Breast epithelium (tissue), 4 donors: ENCODE data around the gene NLGN2. TPM values are rescaled to one million over a fixed set of nuclear protein-coding genes. Genes with fewer than 3 reads are reported as not detected.

Source experiments
- DNase-seq, 2 donors: peaks; one replicate each; pipeline ENCODE4 v3.0.0-alpha.2; 2019; ENCODE audit warnings: low spot score in 2 of 2
- H3K27ac ChIP-seq, 2 donors: fragments of 200-600 bp; sonication (generic) in 1 of 2; one replicate each; pipeline ENCODE4 v1.5.1; 2016 to 2019; ENCODE audit warnings: mild to moderate bottlenecking in 1 of 2
- H3K27me3 ChIP-seq, 2 donors: fragments of 200-600 bp; sonication (generic) in 1 of 2; one replicate each; pipeline versions ENCODE4 v1.5.1 to v1.6.0; 2017 to 2019; ENCODE audit warnings: control low read depth in 1 of 2, mild to moderate bottlenecking in 1 of 2
- H3K36me3 ChIP-seq: fragments of 200-600 bp; one replicate; pipeline ENCODE4 v1.5.1; 2019
- H3K4me1 ChIP-seq, 2 donors: fragments of 200-600 bp; sonication (generic); one replicate each; pipeline ENCODE4 v1.5.1; 2016 to 2019; ENCODE audit warnings: control low read depth in 1 of 2
- H3K4me3 ChIP-seq, 3 donors: fragments of 200-600 bp; sonication (generic); 1 replicate in 2 of 3; 2 replicates in 1 of 3; pipeline ENCODE4 v1.5.1; 2016 to 2019; ENCODE audit warnings: mild to moderate bottlenecking in 3 of 3, moderate library complexity in 2 of 3
- H3K9me3 ChIP-seq, 2 donors: fragments of 200-600 bp; sonication (generic) in 1 of 2; one replicate each; pipeline ENCODE4 v1.5.1; 2016 to 2019; ENCODE audit warnings: control low read depth in 1 of 2
- POLR2A ChIP-seq: fragments of 450-650 bp; IDR thresholded peaks from one replicate; pipeline ENCODE4 v1.6.1; 2016; ENCODE audit warnings: antibody characterized with exemption, mild to moderate bottlenecking, moderate library complexity
- POLR2AphosphoS5 ChIP-seq, 3 donors: sonication (generic); formaldehyde crosslinking; IDR thresholded peaks; one replicate each; pipeline ENCODE4 v1.6.1; 2017; ENCODE audit warnings: antibody characterized with exemption in 3 of 3
- intact Hi-C: fragments of 100-400 bp; cut with DNase I; formaldehyde crosslinking; loops from one replicate; pipeline ENCODE4 v1.15.1; 2023; ENCODE audit warnings: low total_unique reads
- total RNA-seq, 3 donors: library from RNA; depleted of rRNA; stranded (reverse); fragments of >200 nt; gene quantifications; one replicate each; pipeline ENCODE4 v1.1.0, GENCODE V29; 2016
- TF ChIP-seq, protein P1 (sequence below), 3 donors: fragments of 450-650 bp; IDR thresholded peaks; one replicate each; pipeline ENCODE4 v1.5.1; 2016 to 2017; ENCODE audit warnings: antibody characterized with exemption in 3 of 3, mild to moderate bottlenecking in 3 of 3, moderate library complexity in 3 of 3

NLGN2 gene
- total RNA-seq, 3 donors from 2014 or later = 6.7 to 13.1 (median 8.3) TPM

DNA sequence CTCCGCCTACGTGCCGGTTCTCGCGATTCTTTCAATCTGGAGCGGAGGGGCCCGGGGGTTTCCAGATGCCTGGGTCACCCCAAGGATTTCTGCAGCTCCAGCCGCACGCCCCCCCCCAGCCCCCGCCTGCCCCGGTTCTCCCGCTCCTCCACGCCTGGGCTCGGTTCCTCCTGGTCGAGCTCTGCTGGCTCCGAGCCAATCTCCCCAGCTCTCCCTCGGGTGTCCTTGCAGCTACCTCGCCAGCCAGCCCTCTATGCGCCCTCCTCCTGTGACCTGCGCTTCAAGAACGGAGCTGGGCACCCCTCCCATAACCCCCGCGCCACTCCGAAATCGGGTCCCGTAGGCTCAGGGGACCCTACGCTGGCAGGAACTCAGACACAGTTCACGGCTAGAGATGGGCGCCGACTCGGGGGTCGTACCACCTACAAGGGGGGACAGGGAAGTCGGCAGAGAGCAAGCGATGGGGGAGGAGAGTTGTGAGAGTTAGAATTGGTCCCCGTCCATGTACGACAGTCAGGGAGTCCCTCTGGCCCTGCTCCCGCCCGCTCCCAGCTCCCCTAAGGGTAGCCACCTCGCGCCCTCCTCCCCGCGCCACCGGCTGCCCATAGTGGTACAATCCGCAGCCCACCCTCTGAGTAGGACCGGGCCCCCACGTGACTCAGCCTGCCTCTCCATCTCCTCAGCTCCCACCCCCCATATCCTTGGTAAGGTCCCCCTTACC, 32.6 kb downstream of the NLGN2 start:
- intact Hi-C loops = no loop called here
- H3K9me3 ChIP-seq = no peaks in the 10 kb centered on the region
- H3K4me1 ChIP-seq = peaks cover 8 to 21% of the 10 kb centered on the region in 2 donors
- H3K4me3 ChIP-seq = peak overlapping the region; percentile 38 to 81 (median 57)
- H3K27me3 ChIP-seq = no peaks in the 10 kb centered on the region
- TF ChIP-seq, protein P1, sequence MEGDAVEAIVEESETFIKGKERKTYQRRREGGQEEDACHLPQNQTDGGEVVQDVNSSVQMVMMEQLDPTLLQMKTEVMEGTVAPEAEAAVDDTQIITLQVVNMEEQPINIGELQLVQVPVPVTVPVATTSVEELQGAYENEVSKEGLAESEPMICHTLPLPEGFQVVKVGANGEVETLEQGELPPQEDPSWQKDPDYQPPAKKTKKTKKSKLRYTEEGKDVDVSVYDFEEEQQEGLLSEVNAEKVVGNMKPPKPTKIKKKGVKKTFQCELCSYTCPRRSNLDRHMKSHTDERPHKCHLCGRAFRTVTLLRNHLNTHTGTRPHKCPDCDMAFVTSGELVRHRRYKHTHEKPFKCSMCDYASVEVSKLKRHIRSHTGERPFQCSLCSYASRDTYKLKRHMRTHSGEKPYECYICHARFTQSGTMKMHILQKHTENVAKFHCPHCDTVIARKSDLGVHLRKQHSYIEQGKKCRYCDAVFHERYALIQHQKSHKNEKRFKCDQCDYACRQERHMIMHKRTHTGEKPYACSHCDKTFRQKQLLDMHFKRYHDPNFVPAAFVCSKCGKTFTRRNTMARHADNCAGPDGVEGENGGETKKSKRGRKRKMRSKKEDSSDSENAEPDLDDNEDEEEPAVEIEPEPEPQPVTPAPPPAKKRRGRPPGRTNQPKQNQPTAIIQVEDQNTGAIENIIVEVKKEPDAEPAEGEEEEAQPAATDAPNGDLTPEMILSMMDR (IDR thresholded peaks at IDR 0.05) = no peak
- no peak for TF ChIP-seq POLR2AphosphoS5 (IDR thresholded peaks at IDR 0.05)
- TF ChIP-seq POLR2A = no peak
- H3K27ac ChIP-seq = peak overlapping the region; percentile 40 to 56
- H3K36me3 ChIP-seq = no peaks in the 10 kb centered on the region
- DNase-seq = peak; percentile 58 to 72

DNA sequence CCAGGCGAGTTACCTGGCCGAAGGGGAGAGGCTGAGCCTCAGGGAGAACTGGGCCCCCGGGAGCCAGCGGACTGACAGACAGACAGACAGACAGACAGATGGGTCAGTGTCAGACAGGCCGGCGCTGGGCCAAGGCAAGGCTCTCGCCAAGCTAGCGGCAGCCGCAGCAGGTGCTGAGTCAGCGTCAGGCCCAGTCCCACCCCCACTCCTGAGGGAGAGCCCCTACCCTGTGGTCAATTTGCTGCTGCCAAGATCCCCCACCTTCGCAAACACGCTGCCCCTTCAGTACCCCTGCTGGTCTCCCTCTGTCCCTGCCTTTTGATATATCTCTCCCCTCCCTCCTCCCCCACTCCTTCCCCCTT, 33.2 kb downstream of the NLGN2 start:
- Histone ChIP-seq H3K4me3 (peak overlapping the region in 2 of 3 donors; percentile 57 to 81), H3K27me3 (no peaks in the 10 kb centered on the region), H3K4me1 (peaks cover 8 to 21% of the 10 kb centered on the region in 2 donors), H3K9me3 (no peaks in the 10 kb centered on the region), H3K36me3 (no peaks in the 10 kb centered on the region), H3K27ac (peak overlapping the region; percentile 40 to 56)
- intact Hi-C loops = no loop called here
- TF ChIP-seq, protein P1 (IDR thresholded peaks at IDR 0.05) = no peak
- no peak for TF ChIP-seq POLR2AphosphoS5 (IDR thresholded peaks at IDR 0.05)
- TF ChIP-seq POLR2A = no peak
- DNase-seq = no peak

DNA sequence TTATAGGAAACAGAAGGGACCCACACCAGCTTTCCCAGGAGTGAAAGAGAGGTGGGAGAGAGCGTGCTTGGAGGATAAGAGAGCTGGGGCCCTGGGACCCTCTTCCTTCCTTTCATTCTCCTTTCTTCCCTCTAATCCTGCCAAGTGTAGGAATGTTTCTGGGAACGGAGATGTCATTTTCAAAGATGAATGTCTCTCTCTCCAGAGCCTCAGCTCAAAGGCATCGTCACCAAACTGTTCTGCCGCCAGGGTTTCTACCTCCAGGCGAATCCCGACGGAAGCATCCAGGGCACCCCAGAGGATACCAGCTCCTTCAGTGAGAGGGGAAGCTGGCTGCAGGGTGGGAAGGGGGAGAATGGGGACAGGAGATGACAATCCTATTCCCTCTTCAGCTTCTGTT, 33.6 kb downstream of the NLGN2 start:
- H3K27me3 ChIP-seq = no peaks in the 10 kb centered on the region
- H3K36me3 ChIP-seq = no peaks in the 10 kb centered on the region
- intact Hi-C loops = no loop called here
- peaks cover 8 to 18% of the 10 kb centered on the region in 2 donors for H3K4me1 ChIP-seq
- H3K4me3 ChIP-seq = no peak overlapping the region
- no peak overlapping the region for H3K27ac ChIP-seq
- no peak for TF ChIP-seq POLR2AphosphoS5 (IDR thresholded peaks at IDR 0.05)
- TF ChIP-seq, protein P1 (IDR thresholded peaks at IDR 0.05) = no peak
- TF ChIP-seq POLR2A = no peak
- H3K9me3 ChIP-seq = no peaks in the 10 kb centered on the region
- DNase-seq = no peak

DNA sequence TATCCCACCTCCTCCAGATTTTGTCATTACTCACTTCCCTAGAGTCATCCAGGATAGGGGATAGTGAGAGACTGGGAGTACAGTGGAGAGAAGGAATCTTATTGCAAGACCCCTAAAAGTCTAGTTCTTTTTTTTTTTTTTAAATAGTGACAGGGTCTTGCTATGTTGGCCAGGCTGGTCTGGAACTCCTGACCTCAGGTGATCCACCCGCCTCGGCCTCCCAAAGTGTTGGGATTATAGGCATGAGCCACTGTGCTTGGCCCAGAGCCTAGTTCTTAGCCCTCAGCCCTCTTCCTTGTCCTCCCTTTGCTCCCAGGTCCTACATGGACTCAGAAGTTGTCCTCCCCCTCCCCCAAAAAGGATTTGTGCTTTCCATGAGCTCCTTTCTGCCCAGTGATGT, 34.5 kb downstream of the NLGN2 start:
- DNase-seq = no peak
- TF ChIP-seq POLR2AphosphoS5 (IDR thresholded peaks at IDR 0.05) (no peak), POLR2A (no peak)
- TF ChIP-seq, protein P1 (IDR thresholded peaks at IDR 0.05) = no peak
- H3K27me3 ChIP-seq = no peaks in the 10 kb centered on the region
- H3K27ac ChIP-seq = no peak overlapping the region
- H3K9me3 ChIP-seq = no peaks in the 10 kb centered on the region
- no peaks in the 10 kb centered on the region for H3K36me3 ChIP-seq
- intact Hi-C loops = no loop called here
- H3K4me3 ChIP-seq = no peak overlapping the region
- H3K4me1 ChIP-seq = peaks cover 8 to 14% of the 10 kb centered on the region in 2 donors
